Neuronal stem cell (in vitro differentiated cells): ENCODE measurements around the gene GLRX5.

ENCODE experiments used
- DNase-seq: peaks from one replicate; pipeline ENCODE4 v3.0.0-alpha.2; 2013; ENCODE audit warnings: low spot score
- H2AFZ ChIP-seq: one replicate; pipeline ENCODE4 v1.6.1; 2013; ENCODE audit warnings: mild to moderate bottlenecking, low read length, inconsistent platforms
- H2AK5ac ChIP-seq: 2 replicates; pipeline ENCODE4 v1.6.1; 2013; ENCODE audit warnings: low read depth, mild to moderate bottlenecking, inconsistent platforms, low read length, moderate library complexity, mixed read lengths
- H2BK120ac ChIP-seq: 2 replicates; pipeline ENCODE4 v1.6.1; 2013; ENCODE audit warnings: low read depth, mild to moderate bottlenecking, inconsistent platforms, low read length, moderate library complexity, mixed read lengths
- H2BK12ac ChIP-seq: one replicate; pipeline ENCODE4 v1.6.1; 2013; ENCODE audit warnings: low read length, inconsistent platforms
- H2BK15ac ChIP-seq: 2 replicates; pipeline ENCODE4 v1.6.1; 2013; ENCODE audit warnings: mild to moderate bottlenecking, low read length, inconsistent platforms, mixed read lengths
- H2BK5ac ChIP-seq: one replicate; pipeline ENCODE4 v1.6.1; 2013; ENCODE audit warnings: inconsistent platforms, mild to moderate bottlenecking, low read length, moderate library complexity
- H3K14ac ChIP-seq: one replicate; pipeline ENCODE4 v1.6.1; 2013; ENCODE audit warnings: low read length, inconsistent platforms
- H3K18ac ChIP-seq: 2 replicates; pipeline ENCODE4 v1.6.1; 2013; ENCODE audit warnings: low read length, inconsistent platforms
- H3K23ac ChIP-seq: 2 replicates; pipeline ENCODE4 v1.6.1; 2013; ENCODE audit warnings: low read depth, mild to moderate bottlenecking, mixed read lengths, low read length, inconsistent platforms; ENCODE audit not compliant: poor library complexity
- H3K27ac ChIP-seq: replicated peaks from 3 replicates; pipeline ENCODE4 v1.5.1; 2013; ENCODE audit warnings: low read length, inconsistent platforms
- H3K27me3 ChIP-seq, 3 experiments: 2 replicates each; pipeline ENCODE4 v1.6.1; 2013; ENCODE audit warnings: low read length in 3 of 3, mild to moderate bottlenecking in 2 of 3, inconsistent platforms in 1 of 3, low read depth in 1 of 3, mixed read lengths in 1 of 3, moderate library complexity in 1 of 3; ENCODE audit not compliant: control insufficient read depth in 3 of 3, insufficient read depth in 3 of 3
- H3K36me3 ChIP-seq, 2 donors: replicated peaks in 1 of 2; 2 replicates each; pipeline ENCODE4 v1.6.1; 2013; ENCODE audit warnings: low read length in 2 of 2; ENCODE audit not compliant: control insufficient read depth in 2 of 2, insufficient read depth in 2 of 2
- H3K4ac ChIP-seq: 2 replicates; pipeline ENCODE4 v1.6.1; 2013; ENCODE audit warnings: inconsistent platforms, mild to moderate bottlenecking, low read length, moderate library complexity
- H3K4me1 ChIP-seq, 2 donors: 1 replicate in 1 of 2; 2 replicates in 1 of 2; pipeline ENCODE4 v1.6.1; 2013; ENCODE audit warnings: low read length in 2 of 2, low read depth in 1 of 2; ENCODE audit not compliant: control insufficient read depth in 2 of 2, insufficient read depth in 1 of 2
- H3K4me2 ChIP-seq: one replicate; pipeline ENCODE4 v1.6.1; 2013; ENCODE audit warnings: mild to moderate bottlenecking, low read length, inconsistent platforms; ENCODE audit not compliant: insufficient read depth, poor library complexity, severe bottlenecking
- H3K4me3 ChIP-seq, 2 donors: 2 replicates each; pipeline ENCODE4 v1.5.1; 2013; ENCODE audit warnings: low read length in 2 of 2, mild to moderate bottlenecking in 2 of 2, inconsistent platforms in 1 of 2, moderate library complexity in 1 of 2
- H3K79me1 ChIP-seq: one replicate; pipeline ENCODE4 v1.6.1; 2013; ENCODE audit warnings: low read depth, mild to moderate bottlenecking, inconsistent platforms, low read length, moderate library complexity
- H3K9ac ChIP-seq: one replicate; pipeline ENCODE4 v1.6.1; 2013; ENCODE audit warnings: mild to moderate bottlenecking, low read depth, low read length, inconsistent platforms; ENCODE audit not compliant: poor library complexity
- H3K9me3 ChIP-seq, 2 donors: replicated peaks in 1 of 2; 2 replicates each; pipeline versions ENCODE3 to v1.6.1; 2013; ENCODE audit warnings: low read length in 2 of 2, mild to moderate bottlenecking in 2 of 2, inconsistent platforms in 1 of 2, low read depth in 1 of 2, mixed read lengths in 1 of 2, moderate library complexity in 1 of 2; ENCODE audit not compliant: control insufficient read depth in 2 of 2, insufficient read depth in 1 of 2
- H4K8ac ChIP-seq: one replicate; pipeline ENCODE4 v1.6.1; 2013; ENCODE audit warnings: low read depth, mild to moderate bottlenecking, inconsistent platforms, low read length, moderate library complexity
- H4K91ac ChIP-seq: one replicate; pipeline ENCODE4 v1.6.1; 2013; ENCODE audit warnings: low read length, low read depth, mild to moderate bottlenecking, inconsistent platforms; ENCODE audit not compliant: poor library complexity
- WGBS, 2 donors: extraction: QIAGEN DNeasy Blood & Tissue Kit; methylation state at CpG; one replicate each; pipeline ENCODE4 v1.1.7; 2013; ENCODE audit warnings: missing lambda C conversion rate in 2 of 2, mixed read lengths in 1 of 2; ENCODE audit not compliant: insufficient read length in 2 of 2, insufficient replicate concordance in 1 of 2; ENCODE audit errors: extremely low coverage in 2 of 2; 5-methylcytosine and 5-hydroxymethylcytosine counted together

GLRX5 gene

DNA sequence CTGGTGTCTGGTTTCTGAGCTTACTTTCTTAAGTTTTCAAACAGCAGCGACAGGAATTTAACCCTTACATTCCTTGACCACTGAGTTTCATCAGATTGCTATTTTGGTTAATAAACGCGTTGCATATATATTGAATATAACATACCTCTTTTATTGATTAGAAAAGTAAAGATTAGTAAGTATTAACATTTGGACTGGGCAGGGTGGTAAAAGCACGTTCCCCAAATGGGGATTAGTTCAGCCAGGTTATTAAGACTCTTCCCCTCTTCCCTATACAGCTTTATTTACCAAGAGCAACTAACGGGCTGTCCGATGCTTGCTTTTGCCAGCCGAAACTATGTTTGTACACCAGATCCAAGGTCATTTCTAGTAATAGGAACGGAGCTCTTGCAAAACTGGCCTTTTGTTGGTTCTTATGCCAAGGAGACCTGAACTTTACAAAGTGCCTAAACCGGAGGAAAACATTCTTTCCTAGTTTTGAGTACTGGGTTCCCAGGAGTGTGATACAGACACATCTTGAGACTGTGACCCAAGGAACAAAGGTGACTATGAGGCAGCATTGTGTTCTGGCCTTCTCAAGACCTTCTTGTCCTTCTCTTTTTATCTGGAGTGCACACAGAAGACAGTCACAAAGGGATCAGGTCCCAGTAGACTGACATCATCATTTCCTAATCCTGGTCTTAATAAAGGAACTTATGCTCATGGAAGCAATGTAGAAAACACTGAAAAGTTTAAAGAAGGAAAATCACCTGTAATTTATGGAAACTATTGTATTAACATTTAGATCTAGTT is 2.6 kb downstream of the GLRX5 start:
- no peak overlapping the region for H3K9ac ChIP-seq
- no peaks in the 10 kb centered on the region for H3K9me3 ChIP-seq
- H3K4me1 ChIP-seq: peaks cover 23% of the 10 kb centered on the region in 2 donors
- no peak overlapping the region for H2AK5ac ChIP-seq
- no peak overlapping the region for H2BK5ac ChIP-seq
- no peak overlapping the region for H3K14ac ChIP-seq
- H3K4ac ChIP-seq: no peak overlapping the region
- H2BK15ac ChIP-seq: no peak overlapping the region
- H3K18ac ChIP-seq: no peak overlapping the region
- H3K79me1 ChIP-seq: peaks cover 11% of the 10 kb centered on the region
- H4K91ac ChIP-seq: no peak overlapping the region
- no peak overlapping the region for H2BK12ac ChIP-seq
- no peak overlapping the region for H3K23ac ChIP-seq
- H3K27ac ChIP-seq: no peak overlapping the region
- H3K27me3 ChIP-seq: no peaks in the 10 kb centered on the region
- H2AFZ ChIP-seq: no peak overlapping the region
- no peak overlapping the region for H3K4me3 ChIP-seq
- H3K36me3 ChIP-seq: peaks cover 0 to 5% of the 10 kb centered on the region in 2 donors
- no peak overlapping the region for H3K4me2 ChIP-seq
- DNase-seq: no peak
- no peak overlapping the region for H2BK120ac ChIP-seq
- no CpG with 5 or more reads among the region's 9 CpGs for WGBS, 2 donors
- no peak overlapping the region for H4K8ac ChIP-seq

DNA sequence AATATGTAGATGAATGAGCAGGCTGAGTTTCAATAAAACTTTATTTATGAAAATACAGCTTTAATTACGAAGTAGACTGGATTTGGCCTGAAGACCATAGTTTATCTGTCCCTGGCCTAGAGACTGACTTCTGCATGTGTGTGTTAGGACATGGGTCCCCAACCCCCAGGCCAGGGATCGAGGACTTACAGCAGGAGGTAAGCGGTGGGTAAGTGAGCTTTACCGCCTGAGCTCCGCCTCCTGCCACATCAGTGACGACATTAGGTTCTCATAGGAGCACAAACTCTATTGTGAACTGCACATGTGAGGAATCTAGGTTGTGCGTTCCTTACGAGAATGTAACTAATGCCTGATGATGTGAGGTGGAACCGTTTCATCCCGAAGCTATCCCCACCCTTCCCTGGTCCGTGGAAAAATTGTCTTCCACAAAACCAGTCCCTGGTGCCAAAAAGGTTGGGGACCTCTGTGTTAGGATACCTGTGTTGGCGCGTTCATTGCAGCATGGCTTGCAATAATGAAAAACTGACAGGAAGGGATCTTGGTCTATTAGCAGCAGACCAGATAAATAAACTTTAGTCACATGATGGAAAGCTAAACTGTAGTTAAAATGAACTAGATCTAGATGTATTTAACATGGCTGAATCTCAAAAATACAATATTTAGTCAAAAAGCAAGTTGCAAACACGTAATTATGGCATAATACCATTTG is 4.1 kb downstream of the GLRX5 start:
- no peak overlapping the region for H2BK120ac ChIP-seq
- no peak overlapping the region for H4K8ac ChIP-seq
- no CpG with 5 or more reads among the region's 14 CpGs for WGBS, 2 donors
- no peak overlapping the region for H3K4me2 ChIP-seq
- no peak overlapping the region for H3K9ac ChIP-seq
- no peak overlapping the region for H2AK5ac ChIP-seq
- no peak overlapping the region for H3K4me3 ChIP-seq
- peaks cover 13% of the 10 kb centered on the region for H3K79me1 ChIP-seq
- H3K4ac ChIP-seq: no peak overlapping the region
- no peak overlapping the region for H3K23ac ChIP-seq
- H3K27me3 ChIP-seq: no peaks in the 10 kb centered on the region
- no peak overlapping the region for H3K18ac ChIP-seq
- H2BK12ac ChIP-seq: no peak overlapping the region
- H2BK5ac ChIP-seq: no peak overlapping the region
- H3K14ac ChIP-seq: no peak overlapping the region
- H3K27ac ChIP-seq: no peak overlapping the region
- no peak for DNase-seq
- H4K91ac ChIP-seq: no peak overlapping the region
- H3K4me1 ChIP-seq: peaks cover 20% of the 10 kb centered on the region in 2 donors
- peaks cover 0 to 5% of the 10 kb centered on the region in 2 donors for H3K36me3 ChIP-seq
- H2AFZ ChIP-seq: no peak overlapping the region
- H2BK15ac ChIP-seq: no peak overlapping the region
- no peaks in the 10 kb centered on the region for H3K9me3 ChIP-seq

DNA sequence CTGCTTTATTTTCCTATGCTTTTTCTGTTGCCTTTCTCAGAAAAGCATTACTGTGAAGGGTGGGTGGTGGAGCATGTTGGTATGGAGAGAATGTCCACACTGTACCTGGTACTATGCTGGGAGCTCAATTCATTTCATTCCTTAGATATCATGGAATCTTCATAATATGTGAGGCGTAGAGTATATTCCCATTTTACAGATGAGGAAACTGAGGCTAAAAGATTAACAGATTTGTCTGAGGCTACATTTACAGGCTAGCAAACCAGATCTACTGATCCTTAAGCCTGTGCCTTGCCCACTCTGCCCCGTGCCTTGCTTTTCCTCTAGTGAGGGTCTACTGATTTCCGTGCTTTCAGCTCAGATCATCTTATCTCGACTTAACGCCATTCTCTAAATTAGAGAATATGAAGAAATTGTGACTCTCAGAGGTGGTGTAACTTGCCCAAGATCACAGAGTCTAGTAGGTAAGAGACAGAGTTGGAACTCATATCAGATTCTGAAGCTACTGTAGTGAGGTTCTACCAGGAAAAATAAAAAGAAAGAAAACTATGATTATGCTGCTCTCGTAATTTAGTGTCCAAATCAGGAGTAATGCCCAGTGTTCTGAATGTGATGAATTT is 5.5 kb downstream of the GLRX5 start:
- WGBS, 2 donors: no CpG with 5 or more reads among the region's 6 CpGs
- Histone ChIP-seq H2BK5ac (no peak overlapping the region), H2BK15ac (no peak overlapping the region), H4K91ac (no peak overlapping the region), H3K23ac (no peak overlapping the region), H3K4ac (no peak overlapping the region), H2AK5ac (no peak overlapping the region), H2AFZ (no peak overlapping the region), H3K4me1 (peaks cover 20% of the 10 kb centered on the region in 2 donors), H3K14ac (no peak overlapping the region), H3K79me1 (peaks cover 12% of the 10 kb centered on the region), H3K27me3 (no peaks in the 10 kb centered on the region), H3K4me2 (no peak overlapping the region), H4K8ac (no peak overlapping the region), H3K9ac (no peak overlapping the region), H3K18ac (no peak overlapping the region), H2BK12ac (no peak overlapping the region), H3K4me3 (no peak overlapping the region), H2BK120ac (no peak overlapping the region), H3K36me3 (peaks cover 0 to 18% of the 10 kb centered on the region in 2 donors), H3K9me3 (no peaks in the 10 kb centered on the region), H3K27ac (no peak overlapping the region)
- no peak for DNase-seq

DNA sequence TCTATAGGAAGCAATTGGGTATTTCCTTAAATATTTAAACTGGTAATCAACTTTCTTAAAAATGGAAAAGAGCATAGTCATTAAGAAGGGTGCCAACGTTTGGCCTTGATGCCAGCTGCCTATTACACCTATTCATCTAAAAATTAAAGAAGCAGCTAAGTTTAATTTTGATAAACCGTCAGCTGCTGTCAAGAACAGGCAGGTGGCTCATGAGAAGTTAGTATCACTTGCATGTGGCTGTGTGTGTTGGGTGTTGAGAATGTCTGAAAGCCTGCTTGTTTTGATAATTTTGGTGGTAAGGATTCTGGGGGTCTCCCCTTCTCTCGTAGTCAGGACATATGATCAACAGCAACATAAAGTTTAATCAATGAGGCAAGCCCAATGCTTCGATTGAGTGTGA is 6.5 kb downstream of the GLRX5 start:
- Histone ChIP-seq H3K4ac (no peak overlapping the region), H2AK5ac (no peak overlapping the region), H3K14ac (no peak overlapping the region), H2BK5ac (no peak overlapping the region), H3K18ac (no peak overlapping the region), H4K8ac (no peak overlapping the region), H3K27me3 (no peaks in the 10 kb centered on the region), H3K36me3 (peaks cover 1 to 27% of the 10 kb centered on the region in 2 donors), H3K4me3 (no peak overlapping the region), H2BK15ac (no peak overlapping the region), H3K4me1 (peaks cover 12 to 16% of the 10 kb centered on the region in 2 donors), H3K4me2 (no peak overlapping the region), H3K9ac (no peak overlapping the region), H3K79me1 (peaks cover 4% of the 10 kb centered on the region), H4K91ac (no peak overlapping the region), H2BK12ac (no peak overlapping the region), H3K23ac (no peak overlapping the region), H3K27ac (no peak overlapping the region), H2BK120ac (no peak overlapping the region), H3K9me3 (no peaks in the 10 kb centered on the region), H2AFZ (no peak overlapping the region)
- DNase-seq: no peak
- no CpG with 5 or more reads among the region's 4 CpGs for WGBS, 2 donors
